Hindlimb muscle (tissue), 1 donor: Measurements from ENCODE around the gene GAA. TPM values are rescaled to one million over a fixed set of nuclear protein-coding genes. Genes with fewer than 3 reads are reported as not detected.
A peak's percentile ranks its signal among the peaks of the same experiment; 100 is the strongest.
"Not testable (repeated sequence)": the region's sequence is repeated elsewhere in the genome, so short reads cannot be mapped to it uniquely, and the experiment has no call there.

Source experiments
- DNase-seq: peaks from one replicate; pipeline ENCODE4 v3.0.0-alpha.2; 2013
- polyA plus RNA-seq: library from polyadenylated mRNA; unstranded; fragments of 120-200 nt; gene quantifications from one replicate; pipeline ENCODE4 v1.2.1, GENCODE V29; 2013; ENCODE audit not compliant: insufficient read length

The GAA gene
- polyA plus RNA-seq, 1 donor: 38.6 TPM

DNA sequence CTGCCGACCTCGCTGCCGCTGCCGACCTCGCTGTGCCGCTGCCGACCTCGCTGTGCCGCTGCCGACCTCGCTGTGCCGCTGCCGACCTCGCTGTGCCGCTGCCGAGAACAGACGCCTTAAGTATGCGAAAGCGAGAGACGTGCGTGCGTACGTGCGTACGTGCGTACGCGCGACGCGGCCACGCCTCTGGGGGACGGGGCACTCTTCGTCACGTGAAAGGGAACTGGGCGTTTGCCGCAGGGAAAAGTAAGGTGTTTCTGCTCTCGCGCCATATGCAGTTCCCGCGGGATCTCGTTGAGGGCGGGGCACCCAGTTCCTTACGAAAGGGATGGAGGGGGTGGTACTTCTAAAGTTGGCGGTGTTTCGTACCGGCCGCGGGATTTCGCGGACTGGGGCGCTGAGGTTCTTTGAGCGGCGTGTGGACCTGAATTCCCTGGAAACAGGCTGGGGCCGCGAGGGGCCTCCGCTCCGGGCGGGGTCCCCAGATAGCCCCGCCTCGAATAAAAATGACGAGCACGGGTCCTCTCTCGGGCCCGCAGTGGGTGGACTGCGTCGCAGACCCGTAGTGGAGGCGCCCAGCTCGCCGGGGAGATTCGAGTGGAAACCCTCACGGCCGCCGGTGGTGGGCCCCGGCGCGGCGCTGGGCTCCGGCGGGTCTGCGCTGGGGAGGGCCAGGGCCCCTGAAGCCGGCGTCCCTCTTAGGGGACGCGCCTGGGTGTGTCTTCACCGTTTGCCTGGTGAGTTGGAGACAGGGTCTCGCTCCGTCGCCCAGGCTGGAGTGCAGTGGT is 45.8 kb downstream of the GAA start, which contains the start of gene EIF4A3:
TSS of gene EIF4A3 (minus strand) at position 94 of the 788 bp plus-strand sequence. CDS start 167 bp downstream, outside the sequence.
- DNase-seq: peak; percentile 100

DNA sequence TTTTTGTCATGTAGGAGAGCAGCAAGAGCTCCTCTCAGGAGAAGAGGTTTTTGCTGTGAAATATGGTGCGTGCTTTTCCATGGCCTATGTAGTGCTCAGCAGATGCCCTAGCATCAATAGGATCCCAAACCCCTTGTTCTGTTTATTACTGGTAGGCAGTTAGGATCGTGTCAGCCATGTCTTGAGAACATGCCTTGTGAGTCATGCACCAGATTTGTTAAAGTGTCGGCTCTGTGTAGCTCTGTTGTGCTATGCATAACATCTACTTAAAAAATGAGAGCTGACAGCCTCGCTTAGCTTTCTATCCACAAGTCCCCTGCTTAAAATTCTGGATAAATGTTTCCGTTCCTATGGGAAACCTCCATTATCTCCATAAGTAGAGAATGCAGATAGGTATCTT is 50.0 kb downstream of the GAA start:
- no peak for DNase-seq

DNA sequence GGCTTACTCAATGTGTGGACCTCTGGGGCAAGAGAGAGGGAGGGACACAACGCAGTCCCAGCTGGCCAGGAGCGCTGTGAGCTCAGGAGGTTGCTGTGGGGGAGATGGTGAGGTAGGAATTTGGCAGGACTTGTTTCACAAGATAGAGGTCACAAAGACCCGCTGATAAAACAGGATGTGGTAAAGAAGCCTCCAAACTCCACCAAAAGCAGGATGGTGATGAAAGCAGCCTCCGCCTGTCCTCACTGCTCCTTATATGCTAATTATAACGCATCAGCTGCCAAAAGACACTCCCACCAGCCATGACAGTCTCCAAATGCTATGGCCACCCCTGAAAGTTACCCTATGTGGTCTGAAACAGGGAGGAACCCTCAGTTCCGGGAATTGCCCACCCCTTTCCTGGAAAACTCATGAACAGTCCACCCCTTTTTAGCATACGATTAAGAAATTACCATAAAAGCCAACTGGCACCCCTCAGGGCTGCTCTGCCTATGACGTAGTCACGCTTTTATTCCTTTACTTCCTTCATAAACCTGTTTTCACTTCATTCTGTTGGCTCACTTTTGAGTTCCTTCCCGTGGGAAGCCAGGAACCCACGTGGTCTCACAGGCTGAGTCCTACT is 50.8 kb downstream of the GAA start:
- no peak for DNase-seq

DNA sequence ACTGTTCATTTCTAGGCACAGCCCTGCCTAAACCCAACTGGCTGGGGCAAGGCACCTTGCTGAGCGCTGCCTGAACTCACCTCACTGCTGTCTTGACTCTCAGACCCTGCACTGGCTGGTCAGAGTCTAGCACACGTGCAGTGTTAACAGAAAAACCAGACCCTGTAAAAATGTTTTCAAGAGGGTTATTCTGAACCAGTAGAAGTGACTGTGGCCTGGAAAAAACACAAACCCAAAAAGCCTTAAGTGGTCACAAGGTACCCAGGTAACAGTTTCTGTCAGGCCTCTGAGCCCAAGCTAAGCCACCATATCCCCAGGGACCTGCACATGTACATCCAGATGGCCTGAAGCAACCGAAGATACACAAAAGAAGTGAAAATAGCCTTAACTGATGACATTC is 51.6 kb downstream of the GAA start:
- DNase-seq: no peak

DNA sequence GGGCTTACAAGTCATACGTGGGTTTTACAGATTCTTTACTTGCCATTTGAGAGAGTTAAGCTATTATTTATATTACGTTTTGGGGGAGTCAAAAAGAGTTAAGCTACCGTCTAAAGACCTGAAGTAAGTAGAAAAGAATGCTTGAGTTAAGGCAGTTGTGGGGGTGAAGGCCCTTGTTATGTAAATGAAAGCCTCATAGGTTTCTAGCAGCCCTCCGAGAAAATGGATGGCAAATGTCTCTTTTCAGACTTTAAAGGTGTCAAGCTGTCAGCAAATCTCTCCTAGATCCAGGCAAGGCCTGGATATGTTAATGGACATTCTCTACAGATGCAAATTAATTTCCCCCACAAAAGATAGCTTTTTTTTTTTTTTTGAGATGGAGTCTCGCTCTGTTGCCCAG is 52.8 kb downstream of the GAA start:
- DNase-seq: no peak

DNA sequence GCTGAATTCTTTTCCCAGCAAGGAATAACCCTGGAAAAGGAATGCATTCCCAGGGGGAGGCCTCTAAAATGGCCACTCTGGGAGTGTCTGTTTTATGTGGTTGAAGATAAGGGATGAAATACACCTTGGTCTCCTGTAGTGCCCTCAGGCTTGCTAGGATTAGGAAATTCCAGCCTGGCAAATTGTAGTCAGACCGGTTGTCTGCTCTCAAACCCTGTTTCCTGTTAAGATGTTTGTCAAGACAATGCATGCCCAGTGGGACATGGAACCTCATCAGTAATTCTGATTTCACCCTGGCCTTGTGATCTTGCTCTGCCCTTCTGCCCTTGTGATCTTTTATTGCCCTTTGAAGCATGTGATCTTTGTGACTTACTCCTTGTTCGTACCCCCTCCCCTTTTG is 54.2 kb downstream of the GAA start:
- DNase-seq: not testable (repeated sequence)

DNA sequence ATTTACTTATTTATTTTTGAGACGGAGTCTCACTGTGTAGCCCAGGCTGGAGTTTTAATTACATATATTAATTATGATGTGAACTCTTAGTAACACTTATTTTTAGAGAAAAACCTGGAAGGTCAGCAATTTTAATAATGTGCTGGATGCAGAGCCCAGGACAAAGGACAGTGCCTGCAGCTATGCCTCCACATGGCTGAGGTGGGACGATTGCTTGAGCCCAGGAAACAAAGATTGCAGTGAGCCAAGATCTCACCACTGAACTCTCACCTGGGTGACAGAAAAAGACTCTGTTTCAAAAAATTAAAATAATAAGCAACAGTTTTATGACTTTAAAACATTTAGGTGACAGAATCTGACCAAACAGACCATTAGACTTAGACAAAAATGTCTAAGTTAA is 57.5 kb downstream of the GAA start:
- no peak for DNase-seq

DNA sequence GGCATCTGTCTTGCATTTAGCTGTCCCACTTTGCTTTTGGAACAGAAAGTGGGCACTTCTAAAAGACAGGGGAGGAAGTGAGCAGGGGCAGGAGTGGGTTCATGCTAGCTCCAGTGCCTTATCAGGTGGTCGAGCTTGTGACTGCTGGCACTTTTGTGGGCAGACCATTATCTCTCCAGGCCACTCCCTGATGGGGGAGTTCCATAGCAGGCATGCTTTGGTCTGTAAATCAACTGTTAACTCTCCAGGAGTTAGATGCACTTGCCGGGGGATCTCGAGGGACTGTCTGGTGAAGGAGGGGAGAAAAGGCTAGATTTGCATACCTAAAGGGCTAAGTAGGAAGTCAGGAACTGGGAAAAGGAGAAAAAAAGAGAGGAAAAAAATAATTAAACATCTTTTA is 59.2 kb downstream of the GAA start:
- DNase-seq: no peak

DNA sequence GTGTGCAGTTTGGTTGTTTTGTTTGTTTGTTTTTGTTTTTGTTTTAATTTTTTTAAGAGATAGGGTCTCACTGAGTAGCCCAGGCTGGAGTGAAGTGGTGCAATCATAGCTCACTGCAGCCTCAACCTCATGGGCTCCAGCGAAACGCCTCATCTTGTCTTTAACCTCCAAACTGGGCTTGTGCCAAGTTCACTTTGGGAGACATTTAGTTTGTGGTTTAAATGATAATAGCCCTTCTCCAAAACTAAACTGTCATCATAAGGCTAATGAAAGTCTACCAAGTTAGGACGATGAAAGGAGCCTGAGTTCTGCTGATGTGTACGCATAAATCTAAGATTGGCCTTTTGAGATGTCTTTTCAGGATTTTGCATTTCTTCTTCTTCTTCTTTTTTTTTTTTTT is 62.0 kb downstream of the GAA start:
- DNase-seq: no peak

DNA sequence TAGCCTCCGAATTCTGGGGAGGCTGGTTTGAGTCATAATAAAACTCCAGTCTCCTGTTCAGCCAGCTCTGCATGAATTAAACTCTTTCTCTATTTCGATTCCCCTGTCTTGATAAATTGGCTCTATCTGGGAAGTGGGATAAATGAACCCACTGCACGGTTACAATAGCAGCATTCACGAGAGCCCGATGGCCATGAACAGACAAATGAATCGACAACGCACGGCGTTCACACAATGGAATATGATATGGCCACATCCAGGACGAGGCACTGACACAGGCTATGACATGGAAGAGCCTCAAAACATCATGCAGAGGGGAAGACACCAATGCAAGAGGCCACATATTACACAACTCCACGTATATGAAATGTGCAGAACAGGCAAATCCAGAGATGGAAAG is 62.8 kb downstream of the GAA start:
- no peak for DNase-seq

DNA sequence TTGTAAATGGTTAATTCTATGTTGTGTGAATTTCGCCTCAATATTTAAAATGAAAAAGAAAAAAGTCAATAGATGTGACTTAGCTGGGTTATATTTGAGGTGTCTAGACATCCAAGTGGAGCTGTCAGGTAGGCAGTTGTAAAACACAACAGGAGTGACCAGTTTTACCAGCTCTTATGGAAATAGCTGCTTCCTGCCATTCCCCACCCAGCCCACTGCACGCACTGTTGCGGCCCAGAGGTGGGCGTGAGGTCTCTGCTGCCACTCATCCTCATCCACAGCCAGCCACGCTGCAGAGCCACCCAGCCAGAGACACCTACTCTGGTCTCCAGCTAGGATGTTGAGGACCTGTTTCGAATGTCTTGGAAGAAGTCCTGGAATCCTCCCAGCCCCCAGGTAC is 65.1 kb downstream of the GAA start:
- DNase-seq: no peak

DNA sequence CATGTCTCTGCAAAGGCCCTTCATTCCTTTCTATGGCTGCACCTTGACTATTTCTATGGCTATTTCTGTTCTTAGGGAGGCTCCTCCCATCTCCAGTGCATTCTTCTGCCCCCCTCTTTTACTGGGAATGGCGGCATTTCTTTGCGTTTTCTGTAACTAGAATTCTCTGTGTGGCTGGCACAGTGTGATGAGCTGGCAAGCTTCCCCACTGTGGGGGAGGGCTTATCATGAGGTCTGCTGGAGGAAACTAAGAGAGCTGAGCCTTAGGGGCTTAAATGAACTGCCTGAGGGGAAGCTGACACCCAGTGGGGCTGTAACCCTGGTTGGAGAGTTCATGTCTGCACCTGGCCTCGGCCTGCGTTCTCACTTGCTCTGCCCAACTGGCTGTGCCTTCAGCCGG is 67.0 kb downstream of the GAA start:
- DNase-seq: no peak

DNA sequence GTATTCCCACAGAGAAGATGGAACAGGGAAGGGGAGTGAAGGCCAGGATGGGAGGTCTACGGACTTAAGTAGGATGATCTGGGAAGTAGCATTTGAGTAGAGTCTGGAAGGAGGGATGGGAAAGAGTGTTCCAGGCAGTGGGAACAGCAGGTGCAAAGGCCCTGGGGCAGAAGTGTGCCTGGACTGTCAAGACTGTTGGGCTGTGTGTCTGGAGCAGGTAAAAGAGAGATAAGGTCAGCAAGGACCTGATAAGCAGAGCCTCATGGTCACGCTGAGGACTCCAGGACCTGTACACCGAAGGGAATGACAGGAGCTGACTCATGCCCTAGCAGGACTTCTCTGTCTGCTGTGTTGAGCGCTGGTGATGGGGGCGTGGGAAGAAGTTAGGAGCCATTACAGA is 67.7 kb downstream of the GAA start:
- DNase-seq: no peak

Other genes with a start within 250 kb of the GAA start
- gene TBC1D16, start 65.7 kb upstream of the GAA start, polyA plus RNA-seq: 37.2 TPM
- 7.2 TPM for gene CCDC40, start 64.9 kb upstream of the GAA start, polyA plus RNA-seq
- 75.8 TPM for gene EIF4A3, start 45.5 kb downstream of the GAA start, polyA plus RNA-seq
- gene CARD14, start 68.4 kb downstream of the GAA start, polyA plus RNA-seq: 1.1 TPM
- gene SGSH, start 118.8 kb downstream of the GAA start, polyA plus RNA-seq: 24.6 TPM
- 11.0 TPM for gene SLC26A11, start 118.8 kb downstream of the GAA start, polyA plus RNA-seq
- gene RNF213, start 159.3 kb downstream of the GAA start, polyA plus RNA-seq: 40.0 TPM